ENCODE measurements around the gene CCDC32.
A peak's percentile ranks its signal among the peaks of the same experiment; 100 is the strongest.

Gene CCDC32

GRCh38 chr15:40555876-40556275, 9.0 kb downstream of the CCDC32 start:
- no peak for DNase-seq
- H3K36me3 Mint-ChIP-seq (ENCODE audit: insufficient read depth) = peaks cover 39% of the 10 kb centered on the region
- no peak overlapping the region for H3K4me3 Mint-ChIP-seq
- H3K9me3 Mint-ChIP-seq = no peaks in the 10 kb centered on the region
- H3K27me3 Mint-ChIP-seq = no peaks in the 10 kb centered on the region
- H3K27ac Mint-ChIP-seq = no peak overlapping the region
- ATAC-seq (replicated peaks) = no peak
- peaks cover 16 to 18% of the 10 kb centered on the region in 2 donors for H3K4me1 Mint-ChIP-seq (ENCODE audit: low read depth in 2 of 2)

- DNase-seq (no peak), ATAC-seq (replicated peaks) (no peak)
- Mint-ChIP-seq H3K27me3 (no peaks in the 10 kb centered on the region), H3K36me3 (ENCODE audit: insufficient read depth) (peaks cover 38% of the 10 kb centered on the region), H3K4me1 (ENCODE audit: low read depth in 2 of 2) (peaks cover 9 to 12% of the 10 kb centered on the region in 2 donors), H3K9me3 (no peaks in the 10 kb centered on the region), H3K27ac (no peak overlapping the region), H3K4me3 (no peak overlapping the region)
Measured at GRCh38 chr15:40554161-40554525, 10.7 kb downstream of the CCDC32 start.

DNA sequence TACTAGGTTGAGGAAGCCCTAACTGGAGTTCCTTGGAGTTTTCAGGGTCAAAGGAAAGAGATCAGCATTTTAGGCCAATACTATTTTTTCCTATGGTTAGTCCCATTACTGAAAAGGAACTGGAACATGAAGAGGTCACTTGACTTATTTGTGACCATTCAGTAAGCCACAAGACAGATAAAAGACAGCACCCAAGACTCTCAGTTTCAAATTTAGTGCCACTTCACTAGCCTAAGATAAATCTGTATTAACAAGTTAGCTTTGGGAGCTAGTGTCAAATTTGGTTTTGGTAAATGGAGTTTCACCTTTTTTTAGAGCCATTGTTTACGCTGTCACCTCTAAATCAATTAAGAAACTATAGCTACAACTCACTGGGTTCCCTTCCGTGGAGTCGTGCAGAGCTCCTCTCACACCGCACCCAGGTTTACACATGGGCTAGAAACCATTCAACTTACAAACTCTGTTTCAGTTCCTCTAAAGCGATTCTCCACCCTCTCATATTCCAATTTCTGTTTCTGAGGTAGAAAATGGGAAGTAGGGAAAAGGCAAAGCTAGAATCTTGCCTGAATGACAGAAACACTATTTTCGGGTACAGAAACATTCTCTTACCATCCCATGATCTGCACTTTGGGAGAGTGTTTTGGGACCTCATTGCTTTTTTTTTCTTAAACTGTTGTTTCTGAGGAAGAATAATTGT, 14.4 kb downstream of the CCDC32 start:
- H3K27ac Mint-ChIP-seq = no peak overlapping the region
- ATAC-seq (replicated peaks) (peak; percentile 29), DNase-seq (no peak)
- no peaks in the 10 kb centered on the region for H3K9me3 Mint-ChIP-seq
- H3K4me3 Mint-ChIP-seq = no peak overlapping the region
- H3K27me3 Mint-ChIP-seq = no peaks in the 10 kb centered on the region
- peaks cover 0 to 4% of the 10 kb centered on the region in 2 donors for H3K4me1 Mint-ChIP-seq (ENCODE audit: low read depth in 2 of 2)
- H3K36me3 Mint-ChIP-seq (ENCODE audit: insufficient read depth) = peaks cover 24% of the 10 kb centered on the region

GRCh38 chr15:40549894-40550293, 14.9 kb downstream of the CCDC32 start:
- H3K4me1 Mint-ChIP-seq (ENCODE audit: low read depth in 2 of 2) = peaks cover 0 to 4% of the 10 kb centered on the region in 2 donors
- H3K4me3 Mint-ChIP-seq = no peak overlapping the region
- H3K36me3 Mint-ChIP-seq (ENCODE audit: insufficient read depth) = peaks cover 23% of the 10 kb centered on the region
- ATAC-seq (replicated peaks) (no peak), DNase-seq (no peak)
- no peak overlapping the region for H3K27ac Mint-ChIP-seq
- no peaks in the 10 kb centered on the region for H3K9me3 Mint-ChIP-seq
- H3K27me3 Mint-ChIP-seq = no peaks in the 10 kb centered on the region

DNA sequence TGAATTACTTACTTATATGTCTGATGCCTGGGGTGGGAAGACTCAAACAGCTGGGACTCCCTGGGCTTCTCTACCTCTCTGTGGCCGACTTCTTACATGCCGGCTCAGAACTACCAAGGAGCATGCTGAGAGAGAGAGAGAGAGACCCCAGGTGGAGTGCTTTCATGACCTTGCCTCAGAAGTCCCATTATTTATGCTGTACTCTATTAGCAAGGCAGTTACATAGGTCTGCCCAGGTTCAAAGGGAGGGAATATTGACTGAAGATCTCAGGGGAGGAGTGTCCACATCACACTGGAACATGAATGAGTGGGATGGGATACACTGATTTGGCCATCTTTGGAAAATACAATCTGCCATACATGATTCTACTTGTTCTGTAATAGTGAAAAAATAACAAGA, 16.2 kb downstream of the CCDC32 start:
- H3K4me1 Mint-ChIP-seq (ENCODE audit: low read depth in 2 of 2) = peaks cover 0 to 4% of the 10 kb centered on the region in 2 donors
- no peaks in the 10 kb centered on the region for H3K27me3 Mint-ChIP-seq
- DNase-seq = no peak
- H3K36me3 Mint-ChIP-seq (ENCODE audit: insufficient read depth) = peaks cover 21% of the 10 kb centered on the region
- H3K9me3 Mint-ChIP-seq = no peaks in the 10 kb centered on the region
- no peak overlapping the region for H3K4me3 Mint-ChIP-seq
- no peak for ATAC-seq (replicated peaks)
- H3K27ac Mint-ChIP-seq = no peak overlapping the region

DNA sequence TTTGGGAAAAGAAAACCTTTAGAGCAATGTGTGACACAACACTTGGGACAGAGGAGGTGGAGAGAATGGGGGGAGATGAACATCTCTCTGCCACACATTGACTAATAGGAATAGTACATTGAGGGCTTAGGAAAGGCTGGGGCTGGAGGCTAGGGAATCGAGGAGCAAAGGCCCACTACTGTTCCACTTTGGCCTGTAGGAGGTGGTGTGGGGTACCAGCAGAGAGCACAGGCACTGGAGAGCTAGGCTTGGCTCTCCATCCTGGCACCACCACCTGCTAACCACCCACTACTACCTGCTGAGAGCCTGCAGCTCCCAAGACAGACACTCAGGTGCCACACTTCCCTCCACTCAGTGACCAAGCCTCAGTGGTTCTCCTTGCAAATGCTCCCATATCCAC, 19.4 kb downstream of the CCDC32 start:
- Mint-ChIP-seq H3K27ac (no peak overlapping the region), H3K9me3 (no peaks in the 10 kb centered on the region), H3K36me3 (ENCODE audit: insufficient read depth) (peaks cover 10% of the 10 kb centered on the region), H3K4me1 (ENCODE audit: low read depth in 2 of 2) (peaks cover 0 to 2% of the 10 kb centered on the region in 2 donors), H3K4me3 (no peak overlapping the region), H3K27me3 (no peaks in the 10 kb centered on the region)
- DNase-seq = no peak
- ATAC-seq (replicated peaks) = no peak

DNA sequence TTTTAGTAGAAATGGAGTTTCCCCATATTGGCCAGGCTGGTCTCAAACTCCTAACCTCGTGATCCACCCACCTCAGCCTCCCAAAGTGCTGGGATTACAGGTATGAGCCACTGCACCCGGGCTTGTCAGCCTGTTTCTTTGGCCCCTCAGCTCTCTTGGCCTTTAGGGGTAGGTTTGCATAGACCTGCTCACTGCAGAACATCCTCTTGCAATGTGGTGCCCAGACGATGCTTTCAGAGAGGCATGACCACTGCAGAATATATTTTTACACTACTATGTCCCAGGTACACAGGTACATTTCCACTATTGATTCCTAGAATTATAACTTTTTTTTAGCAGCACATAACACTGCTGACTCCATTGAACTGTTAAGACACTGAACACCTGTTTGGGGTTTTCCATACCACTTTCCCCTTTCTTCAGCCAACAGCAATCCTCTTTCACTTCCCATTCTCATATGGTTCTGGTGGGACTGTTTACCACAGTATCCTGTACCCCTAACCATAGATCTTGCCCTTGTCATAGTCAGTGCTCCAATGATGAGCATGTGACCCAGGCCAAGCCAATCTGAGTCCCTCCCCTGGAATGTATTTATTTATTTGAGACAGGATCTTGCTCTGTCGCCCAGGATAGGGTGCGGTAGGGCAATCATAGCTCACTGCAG, 21.1 kb downstream of the CCDC32 start:
- Mint-ChIP-seq H3K4me1 (ENCODE audit: low read depth in 2 of 2) (peaks cover 0 to 2% of the 10 kb centered on the region in 2 donors), H3K4me3 (no peak overlapping the region), H3K27ac (no peak overlapping the region), H3K9me3 (no peaks in the 10 kb centered on the region), H3K36me3 (ENCODE audit: insufficient read depth) (peaks cover 13% of the 10 kb centered on the region), H3K27me3 (no peaks in the 10 kb centered on the region)
- no peak for ATAC-seq (replicated peaks)
- no peak for DNase-seq

DNA sequence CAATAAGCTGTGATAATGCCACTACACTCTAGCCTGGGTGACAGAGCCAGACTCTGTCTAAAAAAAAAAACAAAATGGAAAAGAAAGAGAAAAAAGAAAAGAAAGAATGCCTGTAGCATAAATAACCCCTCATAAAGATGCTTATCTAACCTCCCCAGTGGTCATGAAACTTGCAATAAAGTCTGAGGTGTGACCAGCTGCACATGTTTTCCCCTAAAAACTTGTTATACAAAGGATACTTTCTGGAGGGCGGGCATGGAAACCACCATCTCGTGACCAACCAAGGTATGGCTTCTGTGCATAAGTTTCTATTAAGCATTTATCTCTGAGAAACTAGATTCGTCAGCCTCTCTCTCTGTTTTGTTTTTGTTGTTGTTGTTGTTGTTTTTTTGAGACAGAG, 21.8 kb downstream of the CCDC32 start:
- DNase-seq = no peak
- Mint-ChIP-seq H3K9me3 (no peaks in the 10 kb centered on the region), H3K27ac (peak overlapping the region in 1 of 2 donors; percentile 24), H3K4me3 (no peak overlapping the region), H3K4me1 (ENCODE audit: low read depth in 2 of 2) (peaks cover 0 to 2% of the 10 kb centered on the region in 2 donors), H3K27me3 (no peaks in the 10 kb centered on the region), H3K36me3 (ENCODE audit: insufficient read depth) (peaks cover 17% of the 10 kb centered on the region)
- ATAC-seq (replicated peaks) = no peak

GRCh38 chr15:40538976-40539375, 25.9 kb downstream of the CCDC32 start:
- H3K27me3 Mint-ChIP-seq = no peaks in the 10 kb centered on the region

DNA sequence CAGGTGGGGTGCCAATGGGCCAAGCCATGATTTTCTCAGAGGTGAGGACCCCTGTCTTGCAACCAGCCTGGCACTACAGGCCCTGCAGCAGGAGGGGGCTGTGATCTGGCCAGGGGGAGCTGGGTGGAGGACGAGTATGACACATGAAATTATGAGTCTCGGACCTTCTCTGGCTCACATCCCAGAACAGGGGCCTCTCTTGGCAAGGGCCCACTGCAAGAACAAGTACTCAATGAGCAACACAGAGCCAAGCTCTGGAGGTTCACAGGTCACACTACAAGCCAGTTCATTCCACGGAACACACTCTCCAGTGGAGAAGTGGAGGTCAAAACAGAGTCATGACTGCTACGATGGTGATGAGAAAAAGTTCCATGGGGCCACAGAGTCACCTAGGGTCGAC, 28.3 kb downstream of the CCDC32 start:
- H3K4me1 Mint-ChIP-seq (ENCODE audit: low read depth in 2 of 2) = peaks cover 0 to 2% of the 10 kb centered on the region in 2 donors
- no peak for DNase-seq
- ATAC-seq (replicated peaks) = no peak
- no peaks in the 10 kb centered on the region for H3K9me3 Mint-ChIP-seq
- no peaks in the 10 kb centered on the region for H3K27me3 Mint-ChIP-seq
- no peak overlapping the region for H3K4me3 Mint-ChIP-seq
- no peak overlapping the region for H3K27ac Mint-ChIP-seq
- peaks cover 12% of the 10 kb centered on the region for H3K36me3 Mint-ChIP-seq (ENCODE audit: insufficient read depth)

More at GRCh38 chr15:40538976-40539375, 25.9 kb downstream of the CCDC32 start:
- Mint-ChIP-seq H3K4me3 (no peak overlapping the region), H3K4me1 (ENCODE audit: low read depth in 2 of 2) (peaks cover 0 to 2% of the 10 kb centered on the region in 2 donors), H3K27ac (no peak overlapping the region), H3K36me3 (ENCODE audit: insufficient read depth) (peaks cover 14% of the 10 kb centered on the region), H3K9me3 (no peaks in the 10 kb centered on the region)
- no peak for DNase-seq
- ATAC-seq (replicated peaks) = no peak

DNA sequence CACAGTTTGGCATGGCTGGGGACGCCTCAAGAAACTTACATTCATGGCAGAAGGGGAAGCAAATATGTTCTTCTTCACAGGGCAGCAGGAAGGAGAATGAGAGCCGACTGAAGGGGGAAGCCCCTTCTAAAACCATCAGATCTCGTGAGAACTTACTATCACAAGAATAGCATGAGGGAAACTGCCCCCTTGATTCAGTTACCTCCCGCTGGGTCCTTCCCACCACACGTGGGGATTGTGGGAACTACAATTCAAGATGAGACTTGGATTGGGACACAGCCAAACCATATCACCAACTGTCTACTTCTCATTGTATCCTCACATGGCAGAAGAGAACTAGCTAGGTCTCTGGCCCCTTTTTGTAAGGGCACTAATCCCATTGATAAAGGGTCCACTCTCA, 30.5 kb downstream of the CCDC32 start:
- Mint-ChIP-seq H3K4me1 (ENCODE audit: low read depth in 2 of 2) (peaks cover 2 to 3% of the 10 kb centered on the region in 2 donors), H3K36me3 (ENCODE audit: insufficient read depth) (peaks cover 6% of the 10 kb centered on the region), H3K27ac (no peak overlapping the region), H3K9me3 (no peaks in the 10 kb centered on the region), H3K4me3 (no peak overlapping the region), H3K27me3 (no peaks in the 10 kb centered on the region)
- DNase-seq (no peak), ATAC-seq (replicated peaks) (no peak)

DNA sequence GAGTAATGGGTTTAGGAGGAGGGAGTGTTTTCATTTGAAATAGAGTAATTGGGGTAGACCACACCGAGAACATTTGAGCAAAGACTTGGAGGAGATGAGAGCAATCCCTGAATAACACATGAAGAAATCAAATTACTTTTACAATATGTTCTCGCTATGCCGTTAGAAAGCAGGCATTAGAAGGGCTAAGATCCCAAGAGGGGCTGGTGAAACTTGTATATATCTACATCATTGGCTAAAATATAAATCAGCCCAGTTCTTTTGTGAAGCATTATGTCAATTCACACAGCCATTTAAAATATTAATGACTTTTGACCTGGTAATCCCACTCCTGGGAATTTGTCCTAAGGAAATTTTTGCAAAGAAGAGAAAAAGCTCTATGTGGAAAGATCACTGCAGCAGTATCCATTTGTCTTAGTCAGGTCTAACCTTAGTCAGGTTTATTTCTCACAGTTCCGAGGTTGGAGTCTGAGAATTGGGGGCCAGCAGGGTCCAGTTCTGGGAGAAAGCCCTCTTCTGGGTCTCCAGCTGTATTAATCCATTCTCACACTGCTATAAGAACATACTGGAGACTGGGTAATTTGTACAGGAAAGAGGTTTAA, 31.0 kb downstream of the CCDC32 start:
- Mint-ChIP-seq H3K4me3 (no peak overlapping the region), H3K9me3 (no peaks in the 10 kb centered on the region), H3K36me3 (ENCODE audit: insufficient read depth) (peaks cover 6% of the 10 kb centered on the region), H3K4me1 (ENCODE audit: low read depth in 2 of 2) (peaks cover 2 to 3% of the 10 kb centered on the region in 2 donors), H3K27ac (no peak overlapping the region), H3K27me3 (no peaks in the 10 kb centered on the region)
- no peak for DNase-seq
- no peak for ATAC-seq (replicated peaks)

- H3K27me3 Mint-ChIP-seq = no peaks in the 10 kb centered on the region
Measured at GRCh38 chr15:40528801-40529200, 36.0 kb downstream of the CCDC32 start.

DNA sequence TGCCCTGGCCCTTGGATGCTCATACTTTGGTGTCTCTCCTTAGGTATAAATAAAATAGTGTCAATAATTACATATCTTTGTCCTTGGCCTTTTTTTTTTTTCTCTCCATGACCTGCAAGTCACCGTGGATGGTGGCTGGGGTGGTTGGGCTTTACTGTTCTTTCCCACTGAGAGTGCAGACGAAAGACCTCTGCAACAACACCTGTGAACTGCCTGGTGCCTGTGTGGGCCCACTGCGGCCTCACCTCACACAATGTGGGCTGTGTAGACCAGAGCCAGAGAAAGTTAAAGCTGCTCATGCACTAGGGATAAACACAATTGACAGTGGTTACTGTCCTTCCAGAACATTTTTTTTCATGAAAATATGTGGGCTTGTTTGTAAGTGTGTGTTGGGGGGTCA, 39.0 kb downstream of the CCDC32 start:
- H3K4me3 Mint-ChIP-seq = no peak overlapping the region
- no peaks in the 10 kb centered on the region for H3K9me3 Mint-ChIP-seq
- H3K36me3 Mint-ChIP-seq (ENCODE audit: insufficient read depth) = peaks cover 3% of the 10 kb centered on the region
- H3K27me3 Mint-ChIP-seq = no peaks in the 10 kb centered on the region
- DNase-seq (no peak), ATAC-seq (replicated peaks) (no peak)
- peaks cover 0 to 3% of the 10 kb centered on the region in 2 donors for H3K4me1 Mint-ChIP-seq (ENCODE audit: low read depth in 2 of 2)
- H3K27ac Mint-ChIP-seq = no peak overlapping the region

More at GRCh38 chr15:40528801-40529200, 36.0 kb downstream of the CCDC32 start:
- no peak for DNase-seq
- no peak overlapping the region for H3K4me3 Mint-ChIP-seq
- no peaks in the 10 kb centered on the region for H3K9me3 Mint-ChIP-seq
- ATAC-seq (replicated peaks) = no peak
- peaks cover 3% of the 10 kb centered on the region for H3K36me3 Mint-ChIP-seq (ENCODE audit: insufficient read depth)
- H3K27ac Mint-ChIP-seq = no peak overlapping the region
- peaks cover 0 to 3% of the 10 kb centered on the region in 2 donors for H3K4me1 Mint-ChIP-seq (ENCODE audit: low read depth in 2 of 2)

Measured in effector memory CD8-positive, alpha-beta T cell (primary cell).